Measurements from ENCODE around the gene FAM53A. TPM values are rescaled to one million over a fixed set of nuclear protein-coding genes. Genes with fewer than 3 reads are reported as not detected.
"Not testable (repeated sequence)": the region's sequence is repeated elsewhere in the genome, so short reads cannot be mapped to it uniquely, and the experiment has no call there.

The FAM53A gene
- total and polyA plus RNA-seq, 10 donors = 0.60 to 4.3 (median 1.9) TPM

DNA sequence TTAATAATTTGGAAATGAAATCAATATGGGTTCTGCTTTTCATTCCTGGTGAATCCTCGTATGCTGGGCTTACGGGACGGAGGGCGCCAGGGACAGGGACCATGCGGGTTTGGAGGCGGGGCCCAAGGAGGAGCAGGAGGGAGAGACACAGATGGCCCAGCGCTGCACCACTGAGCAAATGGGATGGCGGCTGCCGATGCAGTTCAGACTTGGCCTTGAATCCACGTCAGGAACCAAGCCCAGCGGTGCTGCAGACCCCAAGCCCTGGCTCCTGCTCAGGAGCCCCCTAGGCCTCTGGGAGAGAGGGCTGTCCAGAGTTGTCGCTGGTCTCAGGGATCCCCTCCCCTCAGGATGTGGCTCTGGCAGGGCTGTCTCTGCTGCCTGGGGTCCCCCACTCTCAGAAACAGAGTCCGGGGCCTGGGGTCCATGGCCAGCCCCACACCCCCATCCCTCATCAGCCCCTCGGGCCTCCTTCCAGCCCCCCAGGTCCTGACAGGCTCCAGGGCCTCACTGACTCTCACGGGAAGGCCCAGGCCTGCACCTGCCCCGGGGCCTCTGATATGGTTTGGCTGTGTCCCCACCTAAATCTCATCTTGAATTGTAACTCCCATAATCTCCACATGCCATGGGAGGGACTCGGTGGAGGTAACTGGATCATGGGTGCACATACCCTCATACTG lies 75.2 kb downstream of the FAM53A start:
- peaks cover 0 to 6% (median 0%) of the 10 kb centered on the region in 6 donors for H3K4me1 ChIP-seq
- no peak overlapping the region for H3K4me3 ChIP-seq
- peak; percentile 62 for DNase-seq
- WGBS, 5 donors = 64 to 89% (median 83%) methylated on average over 14 to 17 of the region's 17 CpGs
- H3K9me3 ChIP-seq = no peaks in the 10 kb centered on the region
- intact Hi-C loops (cut with DNase I; ENCODE audit: low total_unique reads) = no loop called here
- no peak for TF ChIP-seq POLR2AphosphoS5 (IDR thresholded peaks at IDR 0.05)
- no peak for TF ChIP-seq POLR2A (IDR thresholded peaks at IDR 0.05)
- TF ChIP-seq, protein P1, sequence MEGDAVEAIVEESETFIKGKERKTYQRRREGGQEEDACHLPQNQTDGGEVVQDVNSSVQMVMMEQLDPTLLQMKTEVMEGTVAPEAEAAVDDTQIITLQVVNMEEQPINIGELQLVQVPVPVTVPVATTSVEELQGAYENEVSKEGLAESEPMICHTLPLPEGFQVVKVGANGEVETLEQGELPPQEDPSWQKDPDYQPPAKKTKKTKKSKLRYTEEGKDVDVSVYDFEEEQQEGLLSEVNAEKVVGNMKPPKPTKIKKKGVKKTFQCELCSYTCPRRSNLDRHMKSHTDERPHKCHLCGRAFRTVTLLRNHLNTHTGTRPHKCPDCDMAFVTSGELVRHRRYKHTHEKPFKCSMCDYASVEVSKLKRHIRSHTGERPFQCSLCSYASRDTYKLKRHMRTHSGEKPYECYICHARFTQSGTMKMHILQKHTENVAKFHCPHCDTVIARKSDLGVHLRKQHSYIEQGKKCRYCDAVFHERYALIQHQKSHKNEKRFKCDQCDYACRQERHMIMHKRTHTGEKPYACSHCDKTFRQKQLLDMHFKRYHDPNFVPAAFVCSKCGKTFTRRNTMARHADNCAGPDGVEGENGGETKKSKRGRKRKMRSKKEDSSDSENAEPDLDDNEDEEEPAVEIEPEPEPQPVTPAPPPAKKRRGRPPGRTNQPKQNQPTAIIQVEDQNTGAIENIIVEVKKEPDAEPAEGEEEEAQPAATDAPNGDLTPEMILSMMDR (IDR thresholded peaks at IDR 0.05 in 8 of 11, conservative IDR thresholded peaks at IDR 0.05 in 3 of 11) = no peak
- peaks cover 0 to 34% (median 0%) of the 10 kb centered on the region in 7 donors for H3K27me3 ChIP-seq (replicated peaks in 1 of 7)
- no peak overlapping the region for H3K27ac ChIP-seq
- no peaks in the 10 kb centered on the region for H3K36me3 ChIP-seq

DNA sequence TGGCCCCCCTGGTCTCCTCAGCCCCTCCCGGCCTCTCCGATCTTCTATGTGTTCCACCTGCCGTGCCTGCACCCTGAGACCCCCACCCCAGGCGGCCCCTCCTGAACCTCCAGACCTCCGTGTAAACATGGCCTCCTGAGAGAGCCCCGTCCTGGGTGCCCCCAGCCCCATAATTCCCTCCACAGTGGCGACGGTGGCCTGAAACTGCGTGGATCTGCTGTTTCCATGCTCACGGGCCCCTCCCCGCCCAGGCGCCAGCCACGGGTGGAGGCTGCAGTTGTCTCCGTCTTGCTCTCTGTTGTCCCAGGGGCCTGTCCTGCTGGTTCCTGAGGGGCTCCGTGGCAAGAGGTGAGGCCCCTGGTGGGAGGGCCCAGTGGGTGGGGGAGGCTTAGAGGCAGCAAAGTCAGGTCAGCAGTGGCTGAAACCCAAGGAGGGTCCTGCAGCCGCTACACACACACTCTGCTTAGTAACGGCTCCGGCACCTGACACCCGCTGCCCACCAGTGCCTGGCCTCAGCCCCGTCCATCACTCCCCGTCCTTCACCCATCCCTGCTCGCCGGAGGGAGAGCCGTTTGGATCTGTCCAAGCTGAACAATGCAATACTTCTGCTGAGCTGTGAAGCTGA lies 75.8 kb downstream of the FAM53A start:
- peak; percentile 65 for DNase-seq
- TF ChIP-seq POLR2A (IDR thresholded peaks at IDR 0.05) = no peak
- TF ChIP-seq, protein P1 (IDR thresholded peaks at IDR 0.05 in 8 of 11, conservative IDR thresholded peaks at IDR 0.05 in 3 of 11) = no peak
- TF ChIP-seq POLR2AphosphoS5 (IDR thresholded peaks at IDR 0.05) = no peak
- intact Hi-C loops (cut with DNase I; ENCODE audit: low total_unique reads) = no loop called here
- WGBS, 5 donors = 72 to 90% (median 82%) methylated on average over 24 of the region's 24 CpGs
- H3K4me1 ChIP-seq = peaks cover 0 to 6% (median 0%) of the 10 kb centered on the region in 6 donors
- H3K36me3 ChIP-seq = no peaks in the 10 kb centered on the region
- peaks cover 0 to 41% (median 0%) of the 10 kb centered on the region in 7 donors for H3K27me3 ChIP-seq (replicated peaks in 1 of 7)
- no peak overlapping the region for H3K4me3 ChIP-seq
- no peak overlapping the region for H3K27ac ChIP-seq
- no peaks in the 10 kb centered on the region for H3K9me3 ChIP-seq

DNA sequence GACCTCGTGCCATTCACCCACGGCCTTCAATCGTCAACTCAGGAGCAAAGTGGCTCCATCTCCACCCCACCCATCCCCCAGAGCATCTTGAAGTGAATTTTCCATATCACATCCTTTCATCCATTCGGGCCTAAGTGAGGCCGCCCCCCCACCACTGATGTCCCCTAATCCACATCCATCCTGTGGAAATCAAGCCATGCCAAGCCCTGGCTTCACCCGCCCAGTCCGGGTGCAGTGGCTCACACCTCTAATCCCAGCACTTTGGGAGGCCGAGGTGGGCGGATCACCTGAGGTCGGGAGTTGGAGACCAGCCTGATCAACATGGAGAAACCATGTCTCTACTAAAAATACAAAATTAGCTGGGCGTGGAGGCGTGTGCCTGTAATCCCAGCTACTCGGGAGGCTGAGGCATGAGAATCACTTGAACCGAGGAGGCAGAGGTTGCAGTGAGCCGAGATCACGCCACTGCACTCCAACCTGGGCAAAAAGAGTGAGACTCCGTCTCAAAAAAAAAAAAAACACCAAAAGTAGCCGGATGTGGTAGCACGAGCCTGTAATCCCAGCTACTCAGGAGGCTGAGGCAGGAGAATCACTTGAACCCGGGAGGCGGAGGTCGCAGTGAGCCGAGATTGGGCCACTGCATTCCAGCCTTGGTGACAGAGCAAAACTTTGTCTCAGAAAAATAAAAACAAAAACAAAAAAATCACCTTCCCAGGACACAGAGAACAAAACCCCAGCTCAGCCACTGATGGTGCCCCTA lies 76.5 kb downstream of the FAM53A start:
- H3K4me1 ChIP-seq; H3K9me3 ChIP-seq; H3K27ac ChIP-seq; intact Hi-C loops (cut with DNase I; ENCODE audit: low total_unique reads); H3K4me3 ChIP-seq; H3K36me3 ChIP-seq: not testable (repeated sequence)
- H3K27me3 ChIP-seq (replicated peaks in 1 of 7) = peaks cover 0 to 48% (median 0%) of the 10 kb centered on the region in 7 donors
- peak; percentile 6 for DNase-seq
- 91 to 93% (median 92%) methylated on average over 23 of the region's 23 CpGs for WGBS, 5 donors

DNA sequence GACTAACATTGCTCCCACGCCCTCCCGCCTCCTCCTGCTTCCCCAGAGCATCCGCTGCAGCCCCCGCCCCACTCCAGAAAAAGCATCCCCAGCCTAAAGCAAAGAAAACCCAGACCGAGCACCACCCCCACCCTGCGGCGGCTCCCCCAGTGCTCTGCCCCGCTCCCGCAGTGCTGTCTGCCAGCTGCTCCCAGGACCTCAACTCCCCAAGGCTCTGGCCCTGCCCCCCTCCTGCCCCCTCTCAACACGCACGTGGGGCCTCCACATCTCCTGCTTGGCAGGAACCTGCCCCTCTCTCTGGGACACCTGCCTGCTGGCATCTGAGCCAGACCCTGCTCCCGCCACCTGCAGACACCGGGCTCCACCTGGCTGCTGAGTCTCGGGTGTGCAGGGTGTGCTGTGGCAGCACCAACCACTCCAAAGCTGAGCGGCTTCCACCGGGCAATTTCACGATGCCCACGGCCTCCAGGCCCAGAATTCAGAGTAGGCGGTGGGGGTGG lies 79.4 kb downstream of the FAM53A start:
- DNase-seq = peak; percentile 85
- Histone ChIP-seq H3K4me1 (peaks cover 0 to 6% (median 0%) of the 10 kb centered on the region in 6 donors), H3K36me3 (no peaks in the 10 kb centered on the region), H3K27ac (peak overlapping the region in 1 of 8 donors; percentile 75), H3K9me3 (no peaks in the 10 kb centered on the region), H3K27me3 (replicated peaks in 1 of 7) (peaks cover 0 to 74% (median 0%) of the 10 kb centered on the region in 7 donors), H3K4me3 (peak overlapping the region in 1 of 8 donors; percentile 57)
- 37 to 50% (median 43%) methylated on average over 11 to 19 of the region's 19 CpGs for WGBS, 5 donors
- TF ChIP-seq, protein P1 (IDR thresholded peaks at IDR 0.05 in 8 of 11, conservative IDR thresholded peaks at IDR 0.05 in 3 of 11) = peak in 2 of 11 experiments; percentile 18 to 27
- no peak for TF ChIP-seq POLR2A (IDR thresholded peaks at IDR 0.05)
- intact Hi-C loops (cut with DNase I; ENCODE audit: low total_unique reads) = no loop called here
